Right ventricle myocardium inferior (tissue), 1 donor: ENCODE measurements around the gene SSTR1. TPM values are rescaled to one million over a fixed set of nuclear protein-coding genes. Genes with fewer than 3 reads are reported as not detected.
A peak's percentile ranks its signal among the peaks of the same experiment; 100 is the strongest.

Source experiments
- ATAC-seq: fragments of 200-7000 bp; cut with Tn5 transposase; one replicate; pipeline ENCODE4 v1.9.1; 2020; ENCODE audit warnings: mild to moderate bottlenecking, moderate library complexity
- DNase-seq: peaks from one replicate; pipeline ENCODE4 v3.0.0; 2021; ENCODE audit errors: missing footprints
- intact Hi-C: fragments of 100-400 bp; cut with DNase I; formaldehyde crosslinking; loops from one replicate; pipeline ENCODE4 v1.11.0; 2022
- total RNA-seq: library from RNA; stranded (reverse); fragmentation: NEBNext Ultra II Directional; extraction: Animal tissue kit (Norgen Biotek cat#: 25700); gene quantifications from one replicate; pipeline ENCODE4 v1.2.1, GENCODE V29; 2021
- donor health status: DM: no; HTN: yes; CAD: no; lungs with severe emphysema.

Gene SSTR1
- total RNA-seq, 1 donor from 2014 or later: 0.51 TPM

GRCh38 chr14:38199739-38200138, 8.0 kb upstream of the SSTR1 start:
- intact Hi-C loops: no loop called here
- DNase-seq (no peak), ATAC-seq (no peak)

- intact Hi-C loops: no loop called here
These were observed 6.4 kb upstream of the SSTR1 start for GRCh38 chr14:38201137-38201828.

GRCh38 chr14:38202444-38203191, 5.1 kb upstream of the SSTR1 start:
- ATAC-seq (no peak), DNase-seq (no peak)
- intact Hi-C loops: no loop called here

More at GRCh38 chr14:38201137-38201828, 6.4 kb upstream of the SSTR1 start:
- DNase-seq (no peak), ATAC-seq (no peak)

GRCh38 chr14:38203929-38204718, 3.6 kb upstream of the SSTR1 start:
- ATAC-seq: no peak
- intact Hi-C loops: no loop called here
- DNase-seq: no peak

- intact Hi-C loops: no loop called here
- DNase-seq (no peak), ATAC-seq (no peak)
These were observed 3.0 kb upstream of the SSTR1 start for GRCh38 chr14:38204719-38205115.

GRCh38 chr14:38205119-38205813, 2.4 kb upstream of the SSTR1 start:
- intact Hi-C loops: no loop called here
- DNase-seq (no peak), ATAC-seq (no peak)

- ATAC-seq (no peak), DNase-seq (no peak)
- intact Hi-C loops: no loop called here
These were observed 1.6 kb upstream of the SSTR1 start for GRCh38 chr14:38205949-38206665.

- intact Hi-C loops: no loop called here
- DNase-seq (no peak), ATAC-seq (no peak)
These were observed 871 bp upstream of the SSTR1 start for GRCh38 chr14:38206689-38207376.

GRCh38 chr14:38207377-38207735, 348 bp upstream of the SSTR1 start:
- no peak for DNase-seq
- intact Hi-C loops: no loop called here
- ATAC-seq: no peak

GRCh38 chr14:38208618-38209562, 1.2 kb downstream of the SSTR1 start:
- DNase-seq (peak; percentile 47), ATAC-seq (peak; percentile 58)
- intact Hi-C loops: no loop called here

- peak; percentile 41 for DNase-seq
- intact Hi-C loops: loop anchor here (5.0 kb wide), 1 partner anchor 37 kb away; no protein-coding TSS in a partner anchor
- ATAC-seq: no peak
These were observed 2.2 kb downstream of the SSTR1 start for GRCh38 chr14:38209572-38210557.

- ATAC-seq (peak; percentile 35), DNase-seq (peak; percentile 65)
These were observed 3.0 kb downstream of the SSTR1 start for GRCh38 chr14:38210587-38211216.

GRCh38 chr14:38211255-38211735, 3.6 kb downstream of the SSTR1 start:
- ATAC-seq (no peak), DNase-seq (peak; percentile 58)
- intact Hi-C loops: loop anchor here (5.0 kb wide), 1 partner anchor 36 kb away; no protein-coding TSS in a partner anchor

More at GRCh38 chr14:38210587-38211216, 3.0 kb downstream of the SSTR1 start:
- intact Hi-C loops: loop anchor here (5.0 kb wide), 1 partner anchor 37 kb away; no protein-coding TSS in a partner anchor

GRCh38 chr14:38212111-38212510, 4.4 kb downstream of the SSTR1 start:
- no peak for ATAC-seq
- intact Hi-C loops: loop anchor here (5.0 kb wide), 1 partner anchor 35 kb away; no protein-coding TSS in a partner anchor

GRCh38 chr14:38213001-38213400, 5.3 kb downstream of the SSTR1 start:
- ATAC-seq (no peak), DNase-seq (no peak)
- intact Hi-C loops: loop anchor here (5.0 kb wide), 1 partner anchor 34 kb away; no protein-coding TSS in a partner anchor

More at GRCh38 chr14:38212111-38212510, 4.4 kb downstream of the SSTR1 start:
- no peak for DNase-seq
